ENCODE measurements around the gene CELSR3. TPM values are rescaled to one million over a fixed set of nuclear protein-coding genes. Genes with fewer than 3 reads are reported as not detected.

The CELSR3 gene
- polyA plus RNA-seq, 2 of the 4 experiments (the other 2 are of a cell fraction), result 2.2 to 4.8 TPM

- TF ChIP-seq E2F6 (IDR thresholded peaks at IDR 0.05; ENCODE audit: borderline replicate concordance, low read depth) (no peak), MYC (IDR thresholded peaks at IDR 0.05; ENCODE audit: borderline replicate concordance, low read length) (no peak), RNF2 (IDR thresholded peaks at IDR 0.05; ENCODE audit: borderline replicate concordance, low read depth) (no peak)
Measured at GRCh38 chr3:48651771-48652170, 10.9 kb downstream of the CELSR3 start (continued).

- no peak for ATAC-seq
- FAIRE-seq, result no peak
- H3K27ac ChIP-seq, result no peak overlapping the region
- H3K4me2 ChIP-seq, result no peak overlapping the region
- 100% methylated on average over 1 of the region's 12 CpGs for WGBS (ENCODE audit: missing lambda C conversion rate)
- peaks cover 3% of the 10 kb centered on the region; the same call in 1 of the 3 replicates for H3K4me1 ChIP-seq
- no peaks in the 10 kb centered on the region for H3K9me3 ChIP-seq
- TF ChIP-seq RFX5 (IDR thresholded peaks at IDR 0.05) (no peak), BCL3 (IDR thresholded peaks at IDR 0.05) (no peak), POLR2AphosphoS2 (conservative IDR thresholded peaks at IDR 0.05; ENCODE audit: low read length) (no peak), MAZ (IDR thresholded peaks at IDR 0.05; ENCODE audit: borderline replicate concordance, low read depth, low read length) (no peak), FOSL2 (IDR thresholded peaks at IDR 0.05) (no peak), FOSL2 (CRISPR knock-in tag; IDR thresholded peaks at IDR 0.05) (no peak), SREBF2 (IDR thresholded peaks at IDR 0.05) (no peak), TFCP2L1 (CRISPR knock-in tag; IDR thresholded peaks at IDR 0.05) (no peak), CHD2 (IDR thresholded peaks at IDR 0.05; ENCODE audit: low read length, partially characterized antibody) (no peak), FOSB (CRISPR knock-in tag; IDR thresholded peaks at IDR 0.05) (no peak), CBX8 (IDR thresholded peaks at IDR 0.05) (no peak), EP300 (IDR thresholded peaks at IDR 0.05) (no peak), CEBPB (IDR thresholded peaks at IDR 0.05) (no peak), HDAC2 (IDR thresholded peaks at IDR 0.05) (no peak), BHLHE40 (IDR thresholded peaks at IDR 0.05; ENCODE audit: low read depth, low read length) (no peak), MAX (IDR thresholded peaks at IDR 0.05) (no peak), EHF (CRISPR knock-in tag; IDR thresholded peaks at IDR 0.05) (no peak), JUN (IDR thresholded peaks at IDR 0.05) (no peak), NPAS2 (CRISPR knock-in tag; IDR thresholded peaks at IDR 0.05; ENCODE audit: borderline replicate concordance) (no peak), RNF2 (IDR thresholded peaks at IDR 0.05; ENCODE audit: borderline replicate concordance, low read depth) (no peak), NFE2L2 (conservative IDR thresholded peaks at IDR 0.05; ENCODE audit: low read length) (no peak)
- no peak for DNase-seq (ENCODE audit: low read depth in 1 of 2, low spot score in 1 of 2)
- ChIA-PET CTCF (interaction anchor here (0.7 kb wide), 1 partner anchor 14 kb away, joined by 3 read pairs; no protein-coding TSS in a partner anchor), POLR2A (no interaction called here)
- no peak overlapping the region for H3K4me3 ChIP-seq
Measured at GRCh38 chr3:48650723-48651122, 12.0 kb downstream of the CELSR3 start.

- H3K4me3 ChIP-seq, result no peak overlapping the region
- WGBS (ENCODE audit: missing lambda C conversion rate), result 96% methylated on average over 7 of the region's 15 CpGs
- H3K27ac ChIP-seq, result no peak overlapping the region
- no peak for ATAC-seq
- no peak for FAIRE-seq
- TF ChIP-seq MAZ (IDR thresholded peaks at IDR 0.05; ENCODE audit: borderline replicate concordance, low read depth, low read length) (no peak), POLR2A (IDR thresholded peaks at IDR 0.05; ENCODE audit: low read length) (no peak), NFE2L2 (conservative IDR thresholded peaks at IDR 0.05; ENCODE audit: low read length) (no peak), JUN (IDR thresholded peaks at IDR 0.05) (no peak), MAX (IDR thresholded peaks at IDR 0.05) (no peak), NPAS2 (CRISPR knock-in tag; IDR thresholded peaks at IDR 0.05; ENCODE audit: borderline replicate concordance) (no peak), HOXB13 (CRISPR knock-in tag; IDR thresholded peaks at IDR 0.05; ENCODE audit: low read depth) (no peak), BCL3 (IDR thresholded peaks at IDR 0.05) (no peak), EHF (CRISPR knock-in tag; IDR thresholded peaks at IDR 0.05) (no peak), TFCP2L1 (CRISPR knock-in tag; IDR thresholded peaks at IDR 0.05) (no peak), RCOR1 (IDR thresholded peaks at IDR 0.05; ENCODE audit: low read depth, low read length) (no peak), BHLHE40 (IDR thresholded peaks at IDR 0.05; ENCODE audit: low read depth, low read length) (no peak), HES2 (IDR thresholded peaks at IDR 0.05) (no peak), NR3C1 (IDR thresholded peaks at IDR 0.05) (no peak)
- no peak for DNase-seq (ENCODE audit: low read depth in 1 of 2, low spot score in 1 of 2)
- H3K9me3 ChIP-seq, result no peaks in the 10 kb centered on the region
- ChIA-PET CTCF (interaction anchor here (2.6 kb wide), 1 partner anchor 13 kb away, joined by 5 read pairs; the partner anchor contains the start of gene SLC26A6), POLR2A (no interaction called here)
- no peaks in the 10 kb centered on the region for H3K4me1 ChIP-seq
- no peak overlapping the region for H3K4me2 ChIP-seq
Measured at GRCh38 chr3:48648188-48648850, 14.4 kb downstream of the CELSR3 start.

Measured in A549 (cell line).